ENCODE measurements around the gene KRT2.

KRT2 gene

GRCh38 chr12:52681526-52682380 lies 29.7 kb upstream of the KRT2 start:
- no peak for TF ChIP-seq CTCF (IDR thresholded peaks at IDR 0.05; ENCODE audit: insufficient read depth, low read depth, low read length, missing control alignments)
- DNase-seq (ENCODE audit: low read depth): no peak

GRCh38 chr12:52680363-52680762 lies 28.4 kb upstream of the KRT2 start, which contains the start of gene KRT1:
Gene KRT1, minus strand, starts transcription at chr12:52680407. Its CDS starts 59 bp downstream, at chr12:52680348.
- H3K4me3 ChIP-seq (ENCODE audit: low read length): no peak within 1 kb of the TSS
- no peak for DNase-seq (ENCODE audit: low read depth)
- no peak for TF ChIP-seq CTCF (IDR thresholded peaks at IDR 0.05; ENCODE audit: insufficient read depth, low read depth, low read length, missing control alignments)

More at GRCh38 chr12:52681526-52682380, 29.7 kb upstream of the KRT2 start:
- no peak overlapping the region for H3K4me3 ChIP-seq (ENCODE audit: low read length)

- H3K4me3 ChIP-seq (ENCODE audit: low read length): no peak overlapping the region
- DNase-seq (ENCODE audit: low read depth): no peak
These were observed 27.9 kb upstream of the KRT2 start for GRCh38 chr12:52679875-52680274.

GRCh38 chr12:52677671-52678070 lies 25.7 kb upstream of the KRT2 start:
- no peak overlapping the region for H3K4me3 ChIP-seq (ENCODE audit: low read length)
- TF ChIP-seq CTCF (IDR thresholded peaks at IDR 0.05; ENCODE audit: insufficient read depth, low read depth, low read length, missing control alignments): no peak
- DNase-seq (ENCODE audit: low read depth): no peak

More at GRCh38 chr12:52679875-52680274, 27.9 kb upstream of the KRT2 start:
- no peak for TF ChIP-seq CTCF (IDR thresholded peaks at IDR 0.05; ENCODE audit: insufficient read depth, low read depth, low read length, missing control alignments)

- H3K4me3 ChIP-seq (ENCODE audit: low read length): no peak overlapping the region
- no peak for DNase-seq (ENCODE audit: low read depth)
- TF ChIP-seq CTCF (IDR thresholded peaks at IDR 0.05; ENCODE audit: insufficient read depth, low read depth, low read length, missing control alignments): no peak
These were observed 25.1 kb upstream of the KRT2 start for GRCh38 chr12:52677126-52677525.

GRCh38 chr12:52676163-52676562 lies 24.2 kb upstream of the KRT2 start:
- no peak overlapping the region for H3K4me3 ChIP-seq (ENCODE audit: low read length)
- no peak for DNase-seq (ENCODE audit: low read depth)
- TF ChIP-seq CTCF (IDR thresholded peaks at IDR 0.05; ENCODE audit: insufficient read depth, low read depth, low read length, missing control alignments): no peak

Data from epithelial cell of esophagus (primary cell).